Measurements from ENCODE around the gene COL6A2. TPM values are rescaled to one million over a fixed set of nuclear protein-coding genes. Genes with fewer than 3 reads are reported as not detected.

COL6A2 gene
- 11.3 TPM for total RNA-seq

- peak; percentile 21 to 50 (median 39) for DNase-seq (ENCODE audit: low read depth in 2 of 3, low spot score in 2 of 3)
Observed at GRCh38 chr21:46097336-46098293, at the start of gene COL6A2. Gene COL6A2, plus strand, starts transcription at chr21:46098112.

GRCh38 chr21:46048926-46049889 is 48.7 kb upstream of the COL6A2 start:
- DNase-seq (ENCODE audit: low read depth in 2 of 3, low spot score in 2 of 3): no peak

- no peak for DNase-seq (ENCODE audit: low read depth in 2 of 3, low spot score in 2 of 3)
Observed at GRCh38 chr21:46049890-46050667, 47.8 kb upstream of the COL6A2 start.

GRCh38 chr21:46050668-46051378 is 47.1 kb upstream of the COL6A2 start:
- no peak for DNase-seq (ENCODE audit: low read depth in 2 of 3, low spot score in 2 of 3)

GRCh38 chr21:46051379-46051770 is 46.5 kb upstream of the COL6A2 start:
- no peak for DNase-seq (ENCODE audit: low read depth in 2 of 3, low spot score in 2 of 3)

- DNase-seq (ENCODE audit: low read depth in 2 of 3, low spot score in 2 of 3): no peak
Observed at GRCh38 chr21:46051821-46052675, 45.9 kb upstream of the COL6A2 start.

- DNase-seq (ENCODE audit: low read depth in 2 of 3, low spot score in 2 of 3): no peak
Observed at GRCh38 chr21:46052703-46053651, 44.9 kb upstream of the COL6A2 start.

GRCh38 chr21:46054031-46054430 is 43.9 kb upstream of the COL6A2 start:
- DNase-seq (ENCODE audit: low read depth in 2 of 3, low spot score in 2 of 3): no peak

GRCh38 chr21:46054451-46054881 is 43.4 kb upstream of the COL6A2 start:
- DNase-seq (ENCODE audit: low read depth in 2 of 3, low spot score in 2 of 3): no peak

GRCh38 chr21:46055863-46056281 is 42.0 kb upstream of the COL6A2 start:
- no peak for DNase-seq (ENCODE audit: low read depth in 2 of 3, low spot score in 2 of 3)

GRCh38 chr21:46056450-46056903 is 41.4 kb upstream of the COL6A2 start:
- DNase-seq (ENCODE audit: low read depth in 2 of 3, low spot score in 2 of 3): peak in 1 of 3 donors; percentile 65

GRCh38 chr21:46057111-46057709 is 40.7 kb upstream of the COL6A2 start:
- DNase-seq (ENCODE audit: low read depth in 2 of 3, low spot score in 2 of 3): peak in 2 of 3 donors; percentile 81 to 83

GRCh38 chr21:46057710-46058241 is 40.1 kb upstream of the COL6A2 start:
- no peak for DNase-seq (ENCODE audit: low read depth in 2 of 3, low spot score in 2 of 3)

GRCh38 chr21:46058431-46059145 is 39.3 kb upstream of the COL6A2 start:
- no peak for DNase-seq (ENCODE audit: low read depth in 2 of 3, low spot score in 2 of 3)

- DNase-seq (ENCODE audit: low read depth in 2 of 3, low spot score in 2 of 3): no peak
Observed at GRCh38 chr21:46059195-46059594, 38.7 kb upstream of the COL6A2 start.
